ENCODE measurements around the gene MRPL51. TPM values are rescaled to one million over a fixed set of nuclear protein-coding genes. Genes with fewer than 3 reads are reported as not detected.

MRPL51 gene
- 107 and 124 TPM in 2 replicates for total RNA-seq

DNA sequence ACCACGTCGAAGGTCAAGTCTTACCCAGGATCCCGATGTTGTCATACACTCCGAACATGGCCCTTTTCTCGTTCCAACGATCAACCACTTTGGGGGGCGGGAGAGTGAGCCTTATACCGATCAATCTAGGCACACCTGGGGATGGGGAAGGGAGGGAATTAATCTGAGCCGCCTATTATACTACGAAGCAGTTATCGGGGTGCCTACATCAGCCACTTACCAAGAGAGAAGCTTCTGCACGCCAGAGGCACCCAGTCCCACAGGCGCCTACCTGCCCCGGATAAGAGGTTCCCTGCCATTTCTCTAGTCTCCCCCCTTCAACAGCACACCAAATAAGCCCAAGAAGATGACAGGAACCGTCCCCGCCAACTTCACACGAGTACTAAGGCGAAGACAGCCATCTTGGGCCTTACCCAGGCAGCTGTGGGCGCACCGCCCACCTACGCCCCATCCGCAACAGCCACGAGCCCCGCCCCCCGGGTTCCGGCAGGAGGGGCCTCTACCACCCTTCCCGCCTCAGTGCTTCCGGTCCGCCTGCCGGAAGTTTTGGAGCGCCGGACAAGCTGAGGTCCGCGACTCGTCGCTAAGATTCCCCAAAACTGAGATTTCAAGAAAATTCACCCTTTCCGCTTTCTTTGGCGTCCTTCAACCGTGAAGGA lies at the start of gene MRPL51:
Gene MRPL51, minus strand, starts transcription at position 425 of the 659 bp plus-strand sequence. Its CDS starts 126 bp downstream, at position 299.

DNA sequence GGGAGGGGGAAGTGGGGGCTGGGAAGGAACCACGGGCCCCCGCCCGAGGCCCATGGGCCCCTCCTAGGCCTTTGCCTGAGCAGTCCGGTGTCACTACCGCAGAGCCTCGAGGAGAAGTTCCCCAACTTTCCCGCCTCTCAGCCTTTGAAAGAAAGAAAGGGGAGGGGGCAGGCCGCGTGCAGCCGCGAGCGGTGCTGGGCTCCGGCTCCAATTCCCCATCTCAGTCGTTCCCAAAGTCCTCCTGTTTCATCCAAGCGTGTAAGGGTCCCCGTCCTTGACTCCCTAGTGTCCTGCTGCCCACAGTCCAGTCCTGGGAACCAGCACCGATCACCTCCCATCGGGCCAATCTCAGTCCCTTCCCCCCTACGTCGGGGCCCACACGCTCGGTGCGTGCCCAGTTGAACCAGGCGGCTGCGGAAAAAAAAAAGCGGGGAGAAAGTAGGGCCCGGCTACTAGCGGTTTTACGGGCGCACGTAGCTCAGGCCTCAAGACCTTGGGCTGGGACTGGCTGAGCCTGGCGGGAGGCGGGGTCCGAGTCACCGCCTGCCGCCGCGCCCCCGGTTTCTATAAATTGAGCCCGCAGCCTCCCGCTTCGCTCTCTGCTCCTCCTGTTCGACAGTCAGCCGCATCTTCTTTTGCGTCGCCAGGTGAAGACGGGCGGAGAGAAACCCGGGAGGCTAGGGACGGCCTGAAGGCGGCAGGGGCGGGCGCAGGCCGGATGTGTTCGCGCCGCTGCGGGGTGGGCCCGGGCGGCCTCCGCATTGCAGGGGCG lies 41.0 kb upstream of the MRPL51 start, which contains the start of gene GAPDH:
Gene GAPDH, plus strand, starts transcription at position 595 of the 772 bp plus-strand sequence. CDS start 316 bp downstream, outside the sequence.

DNA sequence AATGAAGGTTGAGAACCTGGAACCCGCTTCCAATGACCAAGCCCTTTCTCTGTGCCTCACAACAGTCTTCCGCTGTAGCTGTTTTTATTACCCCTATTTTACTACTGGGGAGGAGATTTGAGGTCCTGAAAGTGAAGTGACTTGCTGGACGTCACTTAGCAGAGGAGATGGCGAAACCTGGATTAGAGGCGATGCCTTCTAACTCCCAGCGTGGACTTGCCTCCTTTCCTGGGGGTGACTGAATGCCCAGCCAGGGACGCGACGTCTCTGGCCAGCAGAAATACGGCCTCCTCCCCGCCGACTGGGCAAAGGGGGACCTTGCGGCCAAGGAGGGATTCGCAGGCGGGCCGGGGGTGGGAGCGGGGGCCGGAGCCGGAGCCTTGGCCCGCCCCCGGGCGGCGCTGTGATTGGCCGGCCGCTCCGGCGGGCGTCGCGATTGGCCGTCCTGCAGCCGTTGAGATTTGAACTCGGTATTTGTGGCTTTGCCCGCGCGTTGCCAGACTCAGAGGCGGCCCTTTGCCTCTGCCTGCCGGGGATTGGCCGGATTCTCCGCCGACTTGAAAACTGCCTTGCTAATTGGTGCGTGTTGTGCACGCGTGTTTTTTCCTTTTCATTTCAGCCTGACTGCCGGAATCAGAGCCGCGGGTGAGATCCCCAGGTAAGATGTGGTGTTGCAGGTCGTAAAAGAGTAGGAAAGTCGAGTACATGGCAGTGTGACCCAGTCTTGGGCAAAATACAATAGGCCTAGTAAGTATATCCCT lies 615 bp upstream of the MRPL51 start, which contains the start of gene NCAPD2:
Gene NCAPD2, plus strand, starts transcription at position 606 of the 761 bp plus-strand sequence. CDS start 997 bp downstream, outside the sequence.

DNA sequence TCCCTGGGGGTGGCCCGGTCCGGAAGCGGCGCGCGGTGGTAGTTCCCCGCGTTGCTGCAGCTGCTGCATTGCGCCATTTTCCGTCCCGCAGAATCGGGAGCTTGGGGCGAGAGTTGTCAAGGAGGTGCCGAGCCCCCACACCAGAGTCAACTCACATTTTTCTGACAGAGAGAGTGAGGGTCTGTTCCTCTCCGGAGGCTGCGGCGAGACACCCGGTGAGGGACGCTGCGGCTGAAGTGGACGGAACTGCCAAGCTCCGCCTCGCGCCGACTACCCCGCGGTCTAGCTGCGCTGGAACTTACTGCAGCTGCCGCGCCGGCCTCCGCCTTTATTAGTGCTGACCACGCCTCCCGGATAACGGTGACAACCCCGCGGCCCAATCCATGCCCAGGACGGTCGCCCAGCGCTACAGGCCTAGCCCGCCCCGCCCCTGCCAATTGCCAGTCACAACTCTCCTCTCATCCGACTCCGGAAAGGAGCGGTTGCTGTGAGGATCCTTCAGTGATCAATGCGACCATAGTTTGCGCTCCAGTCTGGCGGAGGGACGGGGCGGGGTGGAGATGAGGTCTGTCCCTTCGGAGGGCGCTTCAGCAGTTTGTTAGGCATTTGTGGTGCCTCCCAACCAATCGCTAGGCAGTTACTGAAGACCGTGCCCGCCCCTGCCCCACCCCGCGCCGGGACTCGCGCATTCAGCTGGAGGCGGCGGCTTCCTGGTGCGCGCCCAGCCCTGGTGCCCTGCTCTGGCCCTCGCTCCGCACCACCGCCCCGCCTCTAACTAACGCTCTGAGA lies 22.5 kb downstream of the MRPL51 start, which contains the start of gene VAMP1:
Gene VAMP1, minus strand, starts transcription at position 303 of the 789 bp plus-strand sequence. Its CDS starts 146 bp downstream, at position 157.

DNA sequence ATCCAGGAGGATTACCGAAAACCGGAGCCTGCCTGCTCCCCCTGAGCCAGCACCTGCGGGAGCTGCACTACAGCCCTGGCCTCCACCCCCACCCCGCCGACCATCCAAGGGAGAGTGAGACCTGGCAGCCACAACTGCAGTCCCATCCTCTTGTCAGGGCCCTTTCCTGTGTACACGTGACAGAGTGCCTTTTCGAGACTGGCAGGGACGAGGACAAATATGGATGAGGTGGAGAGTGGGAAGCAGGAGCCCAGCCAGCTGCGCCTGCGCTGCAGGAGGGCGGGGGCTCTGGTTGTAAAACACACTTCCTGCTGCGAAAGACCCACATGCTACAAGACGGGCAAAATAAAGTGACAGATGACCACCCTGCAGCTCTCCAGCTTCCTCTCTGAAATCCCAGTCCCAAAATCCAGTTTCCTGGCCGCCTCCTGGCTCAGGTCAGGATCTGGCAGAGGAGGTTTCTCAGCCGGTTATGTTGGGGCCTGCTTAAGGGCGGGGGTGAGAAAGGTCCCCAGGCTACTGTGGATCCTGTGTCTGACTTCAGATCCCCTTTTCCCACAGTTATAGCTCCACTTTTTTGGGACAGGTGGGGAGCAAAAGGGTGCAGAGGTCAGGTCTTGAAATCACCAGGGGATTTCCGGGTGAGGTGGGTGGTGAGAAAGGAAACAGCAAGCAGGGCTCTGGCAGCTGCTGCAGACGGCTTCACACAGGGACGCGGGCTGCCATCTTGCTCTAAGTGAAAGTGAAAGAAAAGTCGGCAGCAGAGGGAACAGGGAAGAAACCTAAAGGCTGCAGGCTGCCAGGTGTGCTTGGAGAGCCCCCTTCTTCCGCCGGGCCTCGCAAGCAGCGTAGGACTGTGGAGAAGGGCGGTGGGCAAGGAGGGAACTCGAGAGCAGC lies 41.5 kb downstream of the MRPL51 start, which contains the start of gene TAPBPL:
Gene TAPBPL, plus strand, starts transcription at position 695 of the 897 bp plus-strand sequence. CDS start 207 bp downstream, outside the sequence.

DNA sequence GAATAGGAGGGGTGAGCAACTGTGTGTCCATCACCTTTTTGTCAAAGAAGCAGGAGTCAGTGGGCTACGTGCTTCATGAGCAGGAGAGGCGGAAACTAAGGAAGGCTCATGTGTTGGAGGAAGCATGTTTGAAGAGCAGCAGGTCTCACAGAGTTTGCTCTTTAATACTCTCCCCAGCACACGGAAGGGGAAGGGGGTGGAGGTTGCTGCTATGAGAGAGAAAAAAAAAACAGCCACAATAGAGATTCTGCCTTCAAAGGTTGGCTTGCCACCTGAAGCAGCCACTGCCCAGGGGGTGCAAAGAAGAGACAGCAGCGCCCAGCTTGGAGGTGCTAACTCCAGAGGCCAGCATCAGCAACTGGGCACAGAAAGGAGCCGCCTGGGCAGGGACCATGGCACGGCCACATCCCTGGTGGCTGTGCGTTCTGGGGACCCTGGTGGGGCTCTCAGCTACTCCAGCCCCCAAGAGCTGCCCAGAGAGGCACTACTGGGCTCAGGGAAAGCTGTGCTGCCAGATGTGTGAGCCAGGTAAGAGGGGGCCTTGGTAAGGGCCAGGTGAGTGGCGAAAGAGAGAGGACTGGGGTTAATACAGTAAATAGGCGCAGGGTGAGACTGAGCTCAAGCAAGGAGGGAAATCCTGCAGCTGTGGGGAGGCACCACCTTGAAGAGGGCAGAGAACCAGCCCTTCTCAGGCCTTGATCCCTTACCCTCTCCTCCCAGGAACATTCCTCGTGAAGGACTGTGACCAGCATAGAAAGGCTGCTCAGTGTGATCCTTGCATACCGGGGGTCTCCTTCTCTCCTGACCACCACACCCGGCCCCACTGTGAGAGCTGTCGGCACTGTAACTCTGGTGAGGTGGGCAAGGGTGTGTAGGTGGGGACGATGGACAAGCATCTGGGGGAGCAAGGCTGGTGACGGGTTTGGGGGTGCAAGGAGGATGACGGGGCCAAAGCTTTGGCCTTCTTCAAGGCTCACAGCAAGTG lies 48.1 kb downstream of the MRPL51 start, which contains the start of gene CD27:
Gene CD27, plus strand, starts transcription at position 252 of the 985 bp plus-strand sequence. Its CDS starts 141 bp downstream, at position 393.

Other genes with a start within 250 kb of the MRPL51 start
- gene PLEKHG6, start 182.6 kb downstream of the MRPL51 start, total RNA-seq, result not detected in 2 replicates
- 37.2 and 50.7 TPM in 2 replicates for gene TNFRSF1A, start 151.2 kb downstream of the MRPL51 start, total RNA-seq
- 0.43 TPM in 1 of 2 replicates, not detected in the other for gene SCNN1A, start 117.7 kb downstream of the MRPL51 start, total RNA-seq
- gene LTBR, start 109.1 kb downstream of the MRPL51 start, total RNA-seq, result 25.5 and 28.2 TPM in 2 replicates
- not detected in 2 replicates for gene CD27, start 48.3 kb downstream of the MRPL51 start, total RNA-seq
- gene TAPBPL, start 41.2 kb downstream of the MRPL51 start, total RNA-seq, result 11.0 and 28.1 TPM in 2 replicates
- gene VAMP1, start 22.6 kb downstream of the MRPL51 start, total RNA-seq, result 2.1 and 2.4 TPM in 2 replicates
- gene NCAPD2, start 840 bp upstream of the MRPL51 start, total RNA-seq, result 16.9 and 22.3 TPM in 2 replicates
- gene GAPDH, start 41.3 kb upstream of the MRPL51 start, total RNA-seq, result 3,384 and 4,426 TPM in 2 replicates
- gene IFFO1, start 62.8 kb upstream of the MRPL51 start, total RNA-seq, result 9.7 and 11.3 TPM in 2 replicates
- 8.7 and 13.8 TPM in 2 replicates for gene NOP2, start 75.0 kb upstream of the MRPL51 start, total RNA-seq
- 201 and 235 TPM in 2 replicates for gene CHD4, start 114.1 kb upstream of the MRPL51 start, total RNA-seq
- under 0.01 TPM in 1 of 2 replicates, not detected in the other for gene LPAR5, start 142.7 kb upstream of the MRPL51 start, total RNA-seq
- 0.33 and 0.43 TPM in 2 replicates for gene ACRBP, start 154.2 kb upstream of the MRPL51 start, total RNA-seq
- gene ING4, start 169.9 kb upstream of the MRPL51 start, total RNA-seq, result 48.1 and 53.3 TPM in 2 replicates
- 7.8 and 8.0 TPM in 2 replicates for gene ZNF384, start 196.1 kb upstream of the MRPL51 start, total RNA-seq
- not detected in 2 replicates for gene PIANP, start 207.6 kb upstream of the MRPL51 start, total RNA-seq
- 43.1 and 45.3 TPM in 2 replicates for gene COPS7A, start 230.8 kb upstream of the MRPL51 start, total RNA-seq

All from dermis lymphatic vessel endothelial cell (primary cell).